IMR-90 (cell line): ENCODE results near the gene ANXA3. TPM values are rescaled to one million over a fixed set of nuclear protein-coding genes. Genes with fewer than 3 reads are reported as not detected.

Experiments
- ATAC-seq: fragments of 200-7000 bp; cut with Tn5 transposase; 2 replicates; pipeline ENCODE4 v1.9.1; 2020; ENCODE audit warnings: low read depth, mild to moderate bottlenecking, moderate library complexity
- BruUV-seq: library from RNA; stranded (reverse); fragments of 400-500 nt; replicated peaks from 2 replicates; lab custom pipeline; 2021; lab: Mats Ljungman, UMichigan
- CTCF ChIA-PET: fragments of 300-600 bp; formaldehyde crosslinking; extraction: SDS; loops from one replicate; lab custom pipeline; 2021; ENCODE audit warnings: antibody characterized with exemption; lab: Yijun Ruan, JAX
- POLR2A ChIA-PET: fragments of 300-600 bp; sonication (Branson Sonifier 250); formaldehyde crosslinking; loops from one replicate; lab custom pipeline; 2022; ENCODE audit warnings: antibody characterized with exemption; ENCODE audit not compliant: unreplicated experiment; lab: Charles Lee
- DNase-seq: peaks from one replicate; pipeline ENCODE4 v3.0.0; 2013
- H2AFZ ChIP-seq: replicated peaks from 2 replicates; pipeline ENCODE3; 2013; ENCODE audit warnings: low read length, mild to moderate bottlenecking; ENCODE audit not compliant: poor library complexity
- H2AK5ac ChIP-seq: 2 replicates; pipeline ENCODE4 v1.6.1; 2013; ENCODE audit warnings: low read depth, low read length, inconsistent platforms
- H2AK9ac ChIP-seq: replicated peaks from 2 replicates; pipeline ENCODE3; 2013; ENCODE audit warnings: mild to moderate bottlenecking, low read depth, low read length, moderate library complexity; ENCODE audit not compliant: poor library complexity
- H2BK120ac ChIP-seq: 2 replicates; pipeline ENCODE4 v1.6.1; 2013; ENCODE audit warnings: low read depth, low read length, inconsistent platforms
- H2BK15ac ChIP-seq: 3 replicates; pipeline ENCODE4 v1.6.1; 2013; ENCODE audit warnings: low read depth, low read length, inconsistent platforms
- H2BK20ac ChIP-seq: 2 replicates; pipeline ENCODE4 v1.6.1; 2013; ENCODE audit warnings: low read depth, mild to moderate bottlenecking, inconsistent platforms, low read length, moderate library complexity
- H2BK5ac ChIP-seq: 2 replicates; pipeline ENCODE4 v1.6.1; 2013; ENCODE audit warnings: mild to moderate bottlenecking, low read depth, low read length, inconsistent platforms; ENCODE audit not compliant: poor library complexity, severe bottlenecking
- H3K14ac ChIP-seq: replicated peaks from 2 replicates; pipeline ENCODE4 v1.6.1; 2013; ENCODE audit warnings: low read depth, low read length, inconsistent platforms
- H3K18ac ChIP-seq: 2 replicates; pipeline ENCODE4 v1.6.1; 2013; ENCODE audit warnings: low read depth, low read length, control low read depth
- H3K23ac ChIP-seq: 2 replicates; pipeline ENCODE4 v1.6.1; 2013; ENCODE audit warnings: low read depth, low read length, inconsistent platforms
- H3K27ac ChIP-seq: 2 replicates; pipeline ENCODE4 v1.5.1; 2013; ENCODE audit warnings: mild to moderate bottlenecking, control low read depth, low read length; ENCODE audit not compliant: insufficient read depth
- H3K27me3 ChIP-seq: 2 replicates; pipeline ENCODE4 v1.6.1; 2013; ENCODE audit warnings: low read length; ENCODE audit not compliant: control insufficient read depth, insufficient read depth
- H3K36me3 ChIP-seq: 2 replicates; pipeline ENCODE4 v1.6.1; 2013; ENCODE audit warnings: low read length, mixed read lengths; ENCODE audit not compliant: control insufficient read depth, insufficient read depth
- H3K4ac ChIP-seq: 2 replicates; pipeline ENCODE4 v1.6.1; 2013; ENCODE audit warnings: low read depth, low read length, inconsistent platforms
- H3K4me1 ChIP-seq: 2 replicates; pipeline ENCODE4 v1.6.1; 2013; ENCODE audit warnings: low read length, mixed read lengths; ENCODE audit not compliant: control insufficient read depth, insufficient read depth
- H3K4me2 ChIP-seq: 2 replicates; pipeline ENCODE4 v1.6.1; 2013; ENCODE audit warnings: low read depth, mild to moderate bottlenecking, control low read depth, low read length, moderate library complexity
- H3K4me3 ChIP-seq: 2 replicates; pipeline ENCODE4 v1.5.1; 2013; ENCODE audit warnings: low read depth, mild to moderate bottlenecking, control low read depth, low read length, moderate library complexity; ENCODE audit not compliant: insufficient read depth
- H3K56ac ChIP-seq: 2 replicates; pipeline ENCODE4 v1.6.1; 2013; ENCODE audit warnings: low read length, inconsistent platforms; ENCODE audit not compliant: insufficient read depth; ENCODE audit errors: extremely low read depth
- H3K79me1 ChIP-seq, 2 experiments: 2 replicates each; pipeline ENCODE4 v1.6.1; 2013; ENCODE audit warnings: low read length in 2 of 2, inconsistent platforms in 1 of 2, low read depth in 1 of 2
- H3K9ac ChIP-seq: 2 replicates; pipeline ENCODE4 v1.6.1; 2013; ENCODE audit warnings: low read depth, low read length, control low read depth
- H3K9me1 ChIP-seq: 2 replicates; pipeline ENCODE4 v1.6.1; 2013; ENCODE audit warnings: low read length, inconsistent platforms; ENCODE audit not compliant: insufficient read depth
- H3K9me3 ChIP-seq: 2 replicates; pipeline ENCODE4 v1.6.1; 2013; ENCODE audit warnings: low read length; ENCODE audit not compliant: control insufficient read depth, insufficient read depth
- H4K20me1 ChIP-seq: 2 replicates; pipeline ENCODE4 v1.6.1; 2013; ENCODE audit warnings: low read length, inconsistent platforms; ENCODE audit not compliant: insufficient read depth
- H4K5ac ChIP-seq: 2 replicates; pipeline ENCODE4 v1.6.1; 2013; ENCODE audit warnings: mild to moderate bottlenecking, low read depth, low read length, control low read depth
- H4K8ac ChIP-seq, 2 experiments: 2 replicates each; pipeline ENCODE4 v1.6.1; 2013; ENCODE audit warnings: low read depth in 2 of 2, low read length in 2 of 2, control low read depth in 1 of 2, inconsistent platforms in 1 of 2
- H4K91ac ChIP-seq: 2 replicates; pipeline ENCODE4 v1.6.1; 2013; ENCODE audit warnings: low read depth, low read length, inconsistent platforms; ENCODE audit not compliant: insufficient read depth
- BHLHE40 ChIP-seq: fragments of 150-350 bp; IDR thresholded peaks from 2 replicates; pipeline ENCODE4 v1.6.1; 2016; ENCODE audit warnings: mild to moderate bottlenecking, low read depth, low read length
- CEBPB ChIP-seq: IDR thresholded peaks from 2 replicates; pipeline ENCODE4 v1.6.1; 2012; ENCODE audit warnings: low read depth, low read length, improper control_type of control experiment
- CHD1 ChIP-seq: IDR thresholded peaks from 2 replicates; pipeline ENCODE4 v1.6.1; 2012; ENCODE audit warnings: low read depth, low read length, improper control_type of control experiment
- FOS ChIP-seq: fragments of 150-350 bp; IDR thresholded peaks from 2 replicates; pipeline ENCODE4 v1.6.1; 2016; ENCODE audit warnings: low read depth, low read length
- MAFK ChIP-seq: IDR thresholded peaks from 2 replicates; pipeline ENCODE4 v1.6.1; 2012; ENCODE audit warnings: low read depth, low read length, improper control_type of control experiment
- MAZ ChIP-seq: IDR thresholded peaks from 2 replicates; pipeline ENCODE4 v1.6.1; 2012; ENCODE audit warnings: low read depth, mild to moderate bottlenecking, low read length, improper control_type of control experiment, moderate library complexity, borderline replicate concordance
- MXI1 ChIP-seq: IDR thresholded peaks from 2 replicates; pipeline ENCODE4 v1.6.1; 2012; ENCODE audit warnings: low read depth, mild to moderate bottlenecking, low read length, moderate library complexity, borderline replicate concordance
- POLR2A ChIP-seq: IDR thresholded peaks from 2 replicates; pipeline ENCODE4 v1.6.1; 2012; ENCODE audit warnings: mild to moderate bottlenecking, low read depth, low read length
- RAD21 ChIP-seq: IDR thresholded peaks from 2 replicates; pipeline ENCODE4 v1.6.1; 2012; ENCODE audit warnings: low read length, improper control_type of control experiment
- RCOR1 ChIP-seq: IDR thresholded peaks from 2 replicates; pipeline ENCODE4 v1.6.1; 2012; ENCODE audit warnings: mild to moderate bottlenecking, low read length, improper control_type of control experiment; ENCODE audit not compliant: insufficient replicate concordance
- SMC3 ChIP-seq: fragments of 150-350 bp; IDR thresholded peaks from 2 replicates; pipeline ENCODE4 v1.6.1; 2016; ENCODE audit warnings: low read depth, mild to moderate bottlenecking, antibody characterized with exemption, low read length, moderate library complexity
- WGBS, 2 experiments: methylation state at CpG; one replicate each; pipeline versions ENCODE4 v1.1.5 to v1.1.7; 2013; ENCODE audit warnings: missing lambda C conversion rate in 2 of 2; ENCODE audit not compliant: insufficient read length in 1 of 2; ENCODE audit errors: extremely low coverage in 2 of 2; 5-methylcytosine and 5-hydroxymethylcytosine counted together
- dilution Hi-C: fragments of 300-500 bp; cut with HindIII; formaldehyde crosslinking; loops from one replicate; pipeline ENCODE4 v1.14.3; 2018; ENCODE audit warnings: low sequenced_read_pairs; ENCODE audit not compliant: unreplicated experiment
- in situ Hi-C: fragments of 300-500 bp; cut with MboI; formaldehyde crosslinking; loops from 3 replicates; pipeline ENCODE4 v1.14.3; 2019; ENCODE audit warnings: low sequenced_read_pairs, inconsistent platforms, mixed read lengths
- intact Hi-C: fragments of 100-400 bp; cut with micrococcal nuclease; formaldehyde crosslinking; loops from 2 replicates; pipeline ENCODE4 v1.10.0; 2022
- polyA plus RNA-seq, 3 experiments: library from polyadenylated mRNA; depleted of rRNA; stranded (reverse); fragments of >200 nt; gene quantifications; 2 replicates each; pipeline ENCODE4 v1.2.3, GENCODE V29; 2012; ENCODE audit warnings: low replicate concordance in 1 of 3
- total RNA-seq: library from RNA; depleted of rRNA; stranded (reverse); fragments of >200 nt; gene quantifications from 2 replicates; pipeline ENCODE4 v1.2.3, GENCODE V29; 2012
- TF ChIP-seq, protein P1 (sequence below): fragments of 150-350 bp; IDR thresholded peaks from 2 replicates; pipeline ENCODE4 v1.6.1; 2016; ENCODE audit warnings: low read depth, mild to moderate bottlenecking, low read length, moderate library complexity, borderline replicate concordance
- TF ChIP-seq, protein P2 (sequence below): fragments of 150-350 bp; IDR thresholded peaks from 2 replicates; pipeline ENCODE4 v1.6.1; 2017; ENCODE audit warnings: mild to moderate bottlenecking, antibody characterized with exemption, low read length, low read depth
- TF ChIP-seq, protein P3 (sequence below): conservative IDR thresholded peaks from 2 replicates; pipeline ENCODE4 v1.5.1; 2012; ENCODE audit warnings: mild to moderate bottlenecking, low read depth, low read length, improper control_type of control experiment

Gene ANXA3
- total and polyA plus RNA-seq, 2 of the 4 experiments (the other 2 are of a cell fraction): 4.2 to 5.0 TPM

DNA sequence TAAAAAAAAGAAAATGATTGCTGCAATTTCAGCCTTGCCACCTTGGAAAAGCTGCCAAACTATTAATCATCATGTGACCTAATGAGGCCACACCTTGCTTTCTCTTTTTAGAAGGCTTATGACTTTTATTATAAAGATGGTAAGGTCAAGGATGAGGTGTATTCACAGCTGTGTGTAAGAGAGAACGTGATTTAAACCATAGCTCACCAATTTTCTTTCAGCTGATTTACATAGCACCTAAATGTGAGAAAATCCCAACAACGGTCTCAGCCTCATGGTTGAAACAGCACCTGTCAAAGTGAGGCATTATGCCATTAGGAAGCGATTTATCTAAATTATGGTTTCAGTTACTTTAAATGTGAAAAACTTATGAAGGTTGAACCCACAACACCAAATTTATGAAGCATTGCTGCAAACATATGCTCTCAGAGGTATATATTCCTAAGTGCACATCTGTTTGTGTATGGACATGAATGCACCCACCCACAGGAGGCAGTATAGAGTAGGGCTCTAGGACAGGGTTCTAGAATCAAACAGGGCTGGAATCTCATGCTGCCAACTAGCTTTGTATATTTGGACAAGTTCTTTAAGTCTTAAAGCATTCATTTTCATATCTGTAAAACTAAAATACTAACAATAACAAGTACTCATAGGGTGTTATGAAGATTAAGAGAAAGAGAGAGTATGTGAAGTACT is 40.7 kb downstream of the ANXA3 start:
- H3K4me1 ChIP-seq: no peaks in the 10 kb centered on the region
- H3K23ac ChIP-seq: no peak overlapping the region
- no peak overlapping the region for H3K9ac ChIP-seq
- intact Hi-C loops: no loop called here
- no peak overlapping the region for H3K18ac ChIP-seq
- no peak overlapping the region for H2BK120ac ChIP-seq
- BruUV-seq: no TSS peak
- H2AK9ac ChIP-seq: no peak overlapping the region
- H3K4me3 ChIP-seq: no peak overlapping the region
- no peaks in the 10 kb centered on the region for H3K27me3 ChIP-seq
- no peak overlapping the region for H2BK5ac ChIP-seq
- H2AK5ac ChIP-seq: no peak overlapping the region
- H2AFZ ChIP-seq: no peak overlapping the region
- 0 out of 2 replicates have a peak, but pooled peaks have one; percentile 17 for ATAC-seq
- no peak for DNase-seq
- H3K36me3 ChIP-seq: no peaks in the 10 kb centered on the region
- ChIA-PET CTCF (interaction anchor here (0.7 to 1.1 kb wide), 2 partner anchors 8 to 47 kb away, joined by 3 read pairs; no protein-coding TSS in a partner anchor), POLR2A (interaction anchor here (0.7 kb wide), 1 partner anchor 46 kb away, joined by 13 read pairs; no protein-coding TSS in a partner anchor)
- no peaks in the 10 kb centered on the region for H3K9me1 ChIP-seq
- TF ChIP-seq, protein P1, sequence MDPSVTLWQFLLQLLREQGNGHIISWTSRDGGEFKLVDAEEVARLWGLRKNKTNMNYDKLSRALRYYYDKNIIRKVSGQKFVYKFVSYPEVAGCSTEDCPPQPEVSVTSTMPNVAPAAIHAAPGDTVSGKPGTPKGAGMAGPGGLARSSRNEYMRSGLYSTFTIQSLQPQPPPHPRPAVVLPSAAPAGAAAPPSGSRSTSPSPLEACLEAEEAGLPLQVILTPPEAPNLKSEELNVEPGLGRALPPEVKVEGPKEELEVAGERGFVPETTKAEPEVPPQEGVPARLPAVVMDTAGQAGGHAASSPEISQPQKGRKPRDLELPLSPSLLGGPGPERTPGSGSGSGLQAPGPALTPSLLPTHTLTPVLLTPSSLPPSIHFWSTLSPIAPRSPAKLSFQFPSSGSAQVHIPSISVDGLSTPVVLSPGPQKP: no peak
- TF ChIP-seq FOS (no peak), RCOR1 (no peak), MAFK (no peak), CHD1 (no peak), POLR2A (no peak), RAD21 (no peak), CEBPB (no peak), BHLHE40 (no peak), MXI1 (no peak), SMC3 (no peak), MAZ (no peak)
- TF ChIP-seq, protein P2, sequence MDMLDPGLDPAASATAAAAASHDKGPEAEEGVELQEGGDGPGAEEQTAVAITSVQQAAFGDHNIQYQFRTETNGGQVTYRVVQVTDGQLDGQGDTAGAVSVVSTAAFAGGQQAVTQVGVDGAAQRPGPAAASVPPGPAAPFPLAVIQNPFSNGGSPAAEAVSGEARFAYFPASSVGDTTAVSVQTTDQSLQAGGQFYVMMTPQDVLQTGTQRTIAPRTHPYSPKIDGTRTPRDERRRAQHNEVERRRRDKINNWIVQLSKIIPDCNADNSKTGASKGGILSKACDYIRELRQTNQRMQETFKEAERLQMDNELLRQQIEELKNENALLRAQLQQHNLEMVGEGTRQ: no peak
- TF ChIP-seq, protein P3, sequence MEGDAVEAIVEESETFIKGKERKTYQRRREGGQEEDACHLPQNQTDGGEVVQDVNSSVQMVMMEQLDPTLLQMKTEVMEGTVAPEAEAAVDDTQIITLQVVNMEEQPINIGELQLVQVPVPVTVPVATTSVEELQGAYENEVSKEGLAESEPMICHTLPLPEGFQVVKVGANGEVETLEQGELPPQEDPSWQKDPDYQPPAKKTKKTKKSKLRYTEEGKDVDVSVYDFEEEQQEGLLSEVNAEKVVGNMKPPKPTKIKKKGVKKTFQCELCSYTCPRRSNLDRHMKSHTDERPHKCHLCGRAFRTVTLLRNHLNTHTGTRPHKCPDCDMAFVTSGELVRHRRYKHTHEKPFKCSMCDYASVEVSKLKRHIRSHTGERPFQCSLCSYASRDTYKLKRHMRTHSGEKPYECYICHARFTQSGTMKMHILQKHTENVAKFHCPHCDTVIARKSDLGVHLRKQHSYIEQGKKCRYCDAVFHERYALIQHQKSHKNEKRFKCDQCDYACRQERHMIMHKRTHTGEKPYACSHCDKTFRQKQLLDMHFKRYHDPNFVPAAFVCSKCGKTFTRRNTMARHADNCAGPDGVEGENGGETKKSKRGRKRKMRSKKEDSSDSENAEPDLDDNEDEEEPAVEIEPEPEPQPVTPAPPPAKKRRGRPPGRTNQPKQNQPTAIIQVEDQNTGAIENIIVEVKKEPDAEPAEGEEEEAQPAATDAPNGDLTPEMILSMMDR: no peak
- H4K20me1 ChIP-seq: no peaks in the 10 kb centered on the region
- H4K5ac ChIP-seq: no peak overlapping the region
- H4K8ac ChIP-seq: no peak overlapping the region
- no peak overlapping the region for H2BK20ac ChIP-seq
- H4K91ac ChIP-seq: no peak overlapping the region
- no peak overlapping the region for H2BK15ac ChIP-seq
- no peak overlapping the region for H3K27ac ChIP-seq
- no peak overlapping the region for H3K4me2 ChIP-seq
- in situ Hi-C loops: no loop called here
- no peaks in the 10 kb centered on the region for H3K79me1 ChIP-seq
- no CpG with 5 or more reads among the region's 3 CpGs for WGBS, 2 experiments
- no peaks in the 10 kb centered on the region for H3K9me3 ChIP-seq
- H3K4ac ChIP-seq: no peak overlapping the region
- dilution Hi-C loops: no loop called here
- H3K56ac ChIP-seq: no peak overlapping the region
- H3K14ac ChIP-seq: no peak overlapping the region
